Smooth muscle cell (in vitro differentiated cells): ENCODE results near the gene SMPDL3B. TPM values are rescaled to one million over a fixed set of nuclear protein-coding genes. Genes with fewer than 3 reads are reported as not detected.

ENCODE experiments used
- DNase-seq: peaks from one replicate; lab custom pipeline; 2025; ENCODE audit not compliant: unreplicated experiment; lab: John Stamatoyannopoulos, UW
- H2AFZ ChIP-seq: fragments of 200-600 bp; sonication (generic); 2 replicates; pipeline ENCODE4 v1.6.0; 2016; ENCODE audit warnings: antibody characterized with exemption, low read depth, mild to moderate bottlenecking
- H3F3A ChIP-seq: fragments of 200-600 bp; sonication (generic); 2 replicates; pipeline ENCODE4 v1.6.0; 2017; ENCODE audit warnings: antibody characterized with exemption, low read depth
- H3K27ac ChIP-seq: fragments of 200-600 bp; sonication (generic); 2 replicates; pipeline ENCODE4 v1.5.1; 2016; ENCODE audit warnings: low read depth, mild to moderate bottlenecking
- H3K27me3 ChIP-seq: fragments of 200-600 bp; sonication (generic); 2 replicates; pipeline ENCODE4 v1.6.1; 2016; ENCODE audit warnings: low read depth, mild to moderate bottlenecking
- H3K36me3 ChIP-seq: fragments of 200-600 bp; sonication (generic); 2 replicates; pipeline ENCODE4 v1.5.1; 2016; ENCODE audit warnings: low read depth
- H3K4me1 ChIP-seq: fragments of 200-600 bp; sonication (generic); 2 replicates; pipeline ENCODE4 v1.5.1; 2016; ENCODE audit warnings: low read depth
- H3K4me2 ChIP-seq: fragments of 200-600 bp; sonication (generic); 2 replicates; pipeline ENCODE4 v1.6.0; 2016; ENCODE audit warnings: mild to moderate bottlenecking
- H3K4me3 ChIP-seq: fragments of 200-600 bp; sonication (generic); 2 replicates; pipeline ENCODE4 v1.5.1; 2016; ENCODE audit warnings: mild to moderate bottlenecking
- H3K79me2 ChIP-seq: fragments of 200-600 bp; sonication (generic); 2 replicates; pipeline ENCODE4 v1.6.0; 2016; ENCODE audit warnings: low read depth, mild to moderate bottlenecking
- H3K9ac ChIP-seq: fragments of 200-600 bp; sonication (generic); 2 replicates; pipeline ENCODE4 v1.6.0; 2016; ENCODE audit warnings: low read depth
- H3K9me3 ChIP-seq: fragments of 200-600 bp; sonication (generic); replicated peaks from 2 replicates; pipeline ENCODE4 v1.5.1; 2016; ENCODE audit warnings: low read depth
- H4K20me1 ChIP-seq: fragments of 200-600 bp; sonication (generic); 2 replicates; pipeline ENCODE4 v1.6.0; 2016; ENCODE audit warnings: low read depth
- WGBS: methylation state at CpG from one replicate; pipeline ENCODE4 v1.1.7; 2016; ENCODE audit warnings: low lambda C conversion rate; 5-methylcytosine and 5-hydroxymethylcytosine counted together
- polyA plus RNA-seq: library from polyadenylated mRNA; unstranded; fragments of >200 nt; fragmentation: Nextera tagmentation; extraction: Ambion mirVana; gene quantifications from 2 replicates; pipeline ENCODE4 v1.2.1, GENCODE V29; 2016
- total RNA-seq: library from RNA; depleted of rRNA; stranded (reverse); fragments of >200 nt; gene quantifications from 2 replicates; pipeline ENCODE4 v1.2.3, GENCODE V29; 2014
- TF ChIP-seq, protein P1 (sequence below): fragments of 200-600 bp; sonication (generic); IDR thresholded peaks from 2 replicates; pipeline ENCODE4 v1.5.1; 2017; ENCODE audit warnings: borderline replicate concordance, mild to moderate bottlenecking, antibody characterized with exemption; ENCODE audit not compliant: insufficient read depth, poor library complexity, severe bottlenecking

Gene SMPDL3B
- total and polyA plus RNA-seq, 2 experiments from 2014 or later: 0.41 TPM; not detected in 1

DNA sequence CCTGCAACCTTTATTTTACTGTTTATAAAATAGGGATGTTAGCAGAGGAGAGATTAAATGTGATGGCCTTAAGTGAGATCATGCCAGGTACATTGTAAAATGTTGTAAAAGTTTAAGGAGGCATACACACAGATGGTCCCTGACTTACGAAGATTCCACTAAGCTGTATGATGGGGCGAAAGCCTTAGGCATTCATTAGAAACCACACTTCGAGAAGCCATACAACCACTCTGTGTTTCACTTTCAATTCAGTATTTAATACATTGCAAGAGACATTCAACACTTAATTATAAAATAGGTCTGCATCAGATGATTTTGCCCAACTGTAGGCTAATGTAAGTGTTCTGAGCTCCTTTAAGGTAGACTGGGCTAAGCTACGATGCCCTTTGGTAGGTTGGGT, 3.7 kb downstream of the SMPDL3B start:
- H3K4me1 ChIP-seq: peaks cover 7% of the 10 kb centered on the region

GRCh38 chr1:27940297-27940696, 5.5 kb downstream of the SMPDL3B start:
- Histone ChIP-seq H3K36me3 (no peaks in the 10 kb centered on the region), H3K4me2 (no peak overlapping the region), H3K27me3 (peaks cover 12% of the 10 kb centered on the region), H3K9me3 (no peaks in the 10 kb centered on the region), H3K4me3 (no peak overlapping the region), H3F3A (no peaks in the 10 kb centered on the region), H2AFZ (no peak overlapping the region), H3K4me1 (no peaks in the 10 kb centered on the region), H3K27ac (no peak overlapping the region), H3K79me2 (no peaks in the 10 kb centered on the region), H3K9ac (no peak overlapping the region), H4K20me1 (no peaks in the 10 kb centered on the region)
- WGBS: 57% methylated on average over 6 of the region's 6 CpGs
- no peak for DNase-seq
- TF ChIP-seq, protein P1, sequence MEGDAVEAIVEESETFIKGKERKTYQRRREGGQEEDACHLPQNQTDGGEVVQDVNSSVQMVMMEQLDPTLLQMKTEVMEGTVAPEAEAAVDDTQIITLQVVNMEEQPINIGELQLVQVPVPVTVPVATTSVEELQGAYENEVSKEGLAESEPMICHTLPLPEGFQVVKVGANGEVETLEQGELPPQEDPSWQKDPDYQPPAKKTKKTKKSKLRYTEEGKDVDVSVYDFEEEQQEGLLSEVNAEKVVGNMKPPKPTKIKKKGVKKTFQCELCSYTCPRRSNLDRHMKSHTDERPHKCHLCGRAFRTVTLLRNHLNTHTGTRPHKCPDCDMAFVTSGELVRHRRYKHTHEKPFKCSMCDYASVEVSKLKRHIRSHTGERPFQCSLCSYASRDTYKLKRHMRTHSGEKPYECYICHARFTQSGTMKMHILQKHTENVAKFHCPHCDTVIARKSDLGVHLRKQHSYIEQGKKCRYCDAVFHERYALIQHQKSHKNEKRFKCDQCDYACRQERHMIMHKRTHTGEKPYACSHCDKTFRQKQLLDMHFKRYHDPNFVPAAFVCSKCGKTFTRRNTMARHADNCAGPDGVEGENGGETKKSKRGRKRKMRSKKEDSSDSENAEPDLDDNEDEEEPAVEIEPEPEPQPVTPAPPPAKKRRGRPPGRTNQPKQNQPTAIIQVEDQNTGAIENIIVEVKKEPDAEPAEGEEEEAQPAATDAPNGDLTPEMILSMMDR: no peak

More for the DNA sequence above, 3.7 kb downstream of the SMPDL3B start:
- Histone ChIP-seq H3F3A (no peaks in the 10 kb centered on the region), H3K4me2 (no peak overlapping the region), H3K36me3 (no peaks in the 10 kb centered on the region), H2AFZ (no peak overlapping the region), H4K20me1 (no peaks in the 10 kb centered on the region), H3K4me3 (no peak overlapping the region), H3K9ac (no peak overlapping the region), H3K27ac (no peak overlapping the region), H3K27me3 (peaks cover 19% of the 10 kb centered on the region), H3K79me2 (no peaks in the 10 kb centered on the region), H3K9me3 (no peaks in the 10 kb centered on the region)
- TF ChIP-seq, protein P1: no peak
- WGBS: 94% methylated on average over 4 of the region's 4 CpGs
- no peak for DNase-seq

DNA sequence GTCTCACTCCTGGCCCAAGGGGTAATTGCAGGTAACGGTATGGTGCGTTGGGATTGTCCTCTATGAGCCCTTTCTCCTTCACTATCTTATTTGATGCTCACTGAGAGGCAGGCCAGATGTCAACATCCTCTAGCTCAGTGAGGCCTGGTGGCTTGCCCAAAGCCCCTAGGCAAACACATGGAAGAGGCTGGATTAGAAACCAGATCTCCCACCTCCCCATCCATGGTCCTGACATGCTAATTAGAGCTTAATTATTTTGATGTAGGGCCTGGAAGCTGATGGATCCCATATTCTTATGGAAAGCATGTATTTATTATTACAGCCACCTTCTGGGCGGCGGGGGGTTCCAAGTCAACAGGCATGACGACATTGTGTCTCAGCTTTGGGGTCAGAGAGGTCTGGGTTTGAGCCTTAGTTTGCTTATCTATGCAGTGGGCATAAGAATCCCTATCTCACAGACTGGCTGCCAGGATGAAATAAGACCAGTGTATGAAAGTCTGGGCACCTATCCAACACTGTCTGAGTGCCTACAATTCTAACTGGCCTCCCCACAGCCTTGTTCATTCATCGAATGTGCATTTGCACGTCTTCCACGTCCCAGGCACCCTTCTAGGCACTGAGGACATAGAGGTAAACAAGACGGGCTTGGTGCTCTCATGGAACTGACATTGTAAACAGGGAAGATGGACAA, 6.2 kb downstream of the SMPDL3B start:
- WGBS: 92% methylated on average over 9 of the region's 9 CpGs
- no peak overlapping the region for H3K9ac ChIP-seq
- H4K20me1 ChIP-seq: no peaks in the 10 kb centered on the region
- peaks cover 5% of the 10 kb centered on the region for H3K27me3 ChIP-seq
- no peak overlapping the region for H3K27ac ChIP-seq
- H3K4me3 ChIP-seq: no peak overlapping the region
- no peak for DNase-seq
- no peaks in the 10 kb centered on the region for H3K36me3 ChIP-seq
- H3K4me2 ChIP-seq: no peak overlapping the region
- no peaks in the 10 kb centered on the region for H3K9me3 ChIP-seq
- no peaks in the 10 kb centered on the region for H3K79me2 ChIP-seq
- no peaks in the 10 kb centered on the region for H3F3A ChIP-seq
- TF ChIP-seq, protein P1: no peak
- H2AFZ ChIP-seq: no peak overlapping the region
- H3K4me1 ChIP-seq: no peaks in the 10 kb centered on the region
